ENCODE data around the gene ITGA11.

The ITGA11 gene

GRCh38 chr15:68405378-68406250, 26.3 kb downstream of the ITGA11 start:
- POLR2A ChIA-PET (ENCODE audit: low non-redundant PET) = no interaction called here
- no peak for DNase-seq (ENCODE audit: low spot score)
- CTCF ChIA-PET = interaction anchor here (0.6 kb wide), 1 partner anchor 11 kb away, joined by 3 read pairs; no protein-coding TSS in a partner anchor
- H3K27ac ChIP-seq = no peak overlapping the region
- TF ChIP-seq CTCF (conservative IDR thresholded peaks at IDR 0.05; ENCODE audit: low read depth) = no peak

- ChIA-PET CTCF (no interaction called here), POLR2A (ENCODE audit: low non-redundant PET) (no interaction called here)
- DNase-seq (ENCODE audit: low spot score) = no peak
- no peak for TF ChIP-seq CTCF (conservative IDR thresholded peaks at IDR 0.05; ENCODE audit: low read depth)
- H3K27ac ChIP-seq = no peak overlapping the region
Observed at GRCh38 chr15:68404056-68404798, 27.7 kb downstream of the ITGA11 start.

GRCh38 chr15:68403161-68403941, 28.6 kb downstream of the ITGA11 start:
- ChIA-PET CTCF (interaction anchor here (0.6 kb wide), 1 partner anchor 655 kb away, joined by 3 read pairs; no protein-coding TSS in a partner anchor), POLR2A (ENCODE audit: low non-redundant PET) (no interaction called here)
- no peak overlapping the region for H3K27ac ChIP-seq
- TF ChIP-seq CTCF (conservative IDR thresholded peaks at IDR 0.05; ENCODE audit: low read depth) = no peak
- no peak for DNase-seq (ENCODE audit: low spot score)

- ChIA-PET CTCF (interaction anchor here (0.6 kb wide), 1 partner anchor 656 kb away, joined by 3 read pairs; no protein-coding TSS in a partner anchor), POLR2A (ENCODE audit: low non-redundant PET) (no interaction called here)
- H3K27ac ChIP-seq = no peak overlapping the region
Observed at GRCh38 chr15:68402432-68403160, 29.4 kb downstream of the ITGA11 start.

More at GRCh38 chr15:68402432-68403160, 29.4 kb downstream of the ITGA11 start:
- TF ChIP-seq CTCF (conservative IDR thresholded peaks at IDR 0.05; ENCODE audit: low read depth) = no peak
- DNase-seq (ENCODE audit: low spot score) = no peak

All from RWPE1 (cell line).